SK-N-SH treated with all-trans-retinoic acid at 6 μM for 48 hours (cell line): ENCODE measurements around the gene ERC1.

Experiments used
- ARNTL ChIP-seq: fragments of 450-650 bp; formaldehyde crosslinking; IDR thresholded peaks from 2 replicates; pipeline ENCODE4 v1.5.0; 2020; ENCODE audit warnings: low read depth, mild to moderate bottlenecking, moderate library complexity, borderline replicate concordance
- TF ChIP-seq, protein P1 (sequence below): fragments of 250-450 bp; sonication (Bioruptor Pico); IDR thresholded peaks from 2 replicates; pipeline ENCODE4 v1.5.1; 2021; ENCODE audit warnings: mild to moderate bottlenecking, moderate library complexity

DNA sequence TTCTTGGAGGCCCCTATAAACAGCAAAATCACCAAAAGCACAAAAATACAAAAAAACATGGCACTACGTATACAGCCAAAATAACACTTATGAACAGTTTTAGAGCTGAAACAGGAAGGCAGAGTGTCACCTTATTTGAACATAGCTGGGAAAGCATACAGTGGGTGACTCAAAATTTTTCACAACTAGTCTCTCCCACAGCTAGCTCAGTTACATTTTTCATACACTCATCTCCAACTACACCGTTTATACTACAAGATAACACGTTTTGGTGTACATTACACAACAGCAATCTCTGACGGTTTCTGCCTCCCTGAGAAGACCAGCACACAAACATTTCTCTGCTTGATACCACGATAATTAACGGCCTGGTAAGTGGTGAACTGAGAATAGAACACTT, 44.4 kb upstream of the ERC1 start:
- TF ChIP-seq, protein P1, sequence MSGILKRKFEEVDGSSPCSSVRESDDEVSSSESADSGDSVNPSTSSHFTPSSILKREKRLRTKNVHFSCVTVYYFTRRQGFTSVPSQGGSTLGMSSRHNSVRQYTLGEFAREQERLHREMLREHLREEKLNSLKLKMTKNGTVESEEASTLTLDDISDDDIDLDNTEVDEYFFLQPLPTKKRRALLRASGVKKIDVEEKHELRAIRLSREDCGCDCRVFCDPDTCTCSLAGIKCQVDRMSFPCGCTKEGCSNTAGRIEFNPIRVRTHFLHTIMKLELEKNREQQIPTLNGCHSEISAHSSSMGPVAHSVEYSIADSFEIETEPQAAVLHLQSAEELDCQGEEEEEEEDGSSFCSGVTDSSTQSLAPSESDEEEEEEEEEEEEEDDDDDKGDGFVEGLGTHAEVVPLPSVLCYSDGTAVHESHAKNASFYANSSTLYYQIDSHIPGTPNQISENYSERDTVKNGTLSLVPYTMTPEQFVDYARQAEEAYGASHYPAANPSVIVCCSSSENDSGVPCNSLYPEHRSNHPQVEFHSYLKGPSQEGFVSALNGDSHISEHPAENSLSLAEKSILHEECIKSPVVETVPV, result no peak
- no peak for TF ChIP-seq ARNTL (CRISPR knock-in tag)
